GM12878 (cell line): ENCODE measurements around the gene LASP1. TPM values are rescaled to one million over a fixed set of nuclear protein-coding genes. Genes with fewer than 3 reads are reported as not detected.
A peak's percentile ranks its signal among the peaks of the same experiment; 100 is the strongest.

ENCODE experiments used
- BHLHE40 ChIP-seq, 2 experiments: fragments of 450-650 bp in 1 of 2; IDR thresholded peaks; 2 replicates each; pipeline ENCODE4 v1.6.1; 2011 to 2017; ENCODE audit warnings: low read depth in 2 of 2, borderline replicate concordance in 1 of 2, improper control_type of control experiment in 1 of 2, low read length in 1 of 2, mild to moderate bottlenecking in 1 of 2
- CHD2 ChIP-seq: IDR thresholded peaks from 2 replicates; pipeline ENCODE4 v1.6.1; 2011; ENCODE audit warnings: low read depth, low read length, improper control_type of control experiment, borderline replicate concordance
- CREM ChIP-seq: IDR thresholded peaks from 2 replicates; pipeline ENCODE4 v1.6.1; 2014; ENCODE audit warnings: antibody characterized with exemption, low read depth
- DPF2 ChIP-seq: fragments of 450-650 bp; IDR thresholded peaks from 2 replicates; pipeline ENCODE4 v1.6.1; 2017; ENCODE audit warnings: mild to moderate bottlenecking
- EGR1 ChIP-seq, 2 experiments: IDR thresholded peaks; 1 replicate in 1 of 2; 2 replicates in 1 of 2; pipeline ENCODE4 v1.6.1; 2011 to 2012; ENCODE audit warnings: low read depth in 2 of 2, low read length in 2 of 2, borderline replicate concordance in 1 of 2, mild to moderate bottlenecking in 1 of 2, moderate library complexity in 1 of 2
- EP300 ChIP-seq, 2 experiments: fragments of 150-350 bp in 1 of 2; IDR thresholded peaks; 2 replicates each; pipeline ENCODE4 v1.6.1; 2011 to 2012; ENCODE audit warnings: low read depth in 2 of 2, low read length in 2 of 2, borderline replicate concordance in 1 of 2, improper control_type of control experiment in 1 of 2, inconsistent platforms in 1 of 2; ENCODE audit not compliant: control insufficient read depth in 1 of 2
- ESRRA ChIP-seq: IDR thresholded peaks from 2 replicates; pipeline ENCODE4 v1.6.1; 2012; ENCODE audit warnings: mild to moderate bottlenecking, low read length, improper control_type of control experiment
- HDGF ChIP-seq: fragments of 450-650 bp; IDR thresholded peaks from 2 replicates; pipeline ENCODE4 v1.6.1; 2016; ENCODE audit warnings: antibody characterized with exemption
- IKZF1 ChIP-seq: fragments of 450-650 bp; conservative IDR thresholded peaks from 2 replicates; pipeline ENCODE4 v1.6.1; 2017; ENCODE audit warnings: antibody characterized with exemption, mild to moderate bottlenecking
- KAT2A ChIP-seq: conservative IDR thresholded peaks from 2 replicates; pipeline ENCODE4 v1.6.1; 2011; ENCODE audit warnings: low read depth, low read length; ENCODE audit not compliant: control insufficient read depth
- MXI1 ChIP-seq: fragments of 150-350 bp; IDR thresholded peaks from 2 replicates; pipeline ENCODE4 v1.6.1; 2011; ENCODE audit warnings: low read depth, mild to moderate bottlenecking, inconsistent platforms, low read length, improper control_type of control experiment
- POLR2A ChIP-seq: IDR thresholded peaks from 2 replicates; pipeline ENCODE4 v1.6.1; 2011; ENCODE audit warnings: low read depth, mild to moderate bottlenecking, low read length
- POLR2AphosphoS2 ChIP-seq: IDR thresholded peaks from 2 replicates; pipeline ENCODE4 v1.6.1; 2011; ENCODE audit warnings: low read depth, mild to moderate bottlenecking, low read length, improper control_type of control experiment, moderate library complexity
- RELA ChIP-seq: fragments of 450-650 bp; IDR thresholded peaks from 2 replicates; pipeline ENCODE4 v1.8.0; 2014; ENCODE audit warnings: borderline replicate concordance; ENCODE audit not compliant: partially characterized antibody
- RFX5 ChIP-seq: IDR thresholded peaks from 2 replicates; pipeline ENCODE4 v1.6.1; 2011; ENCODE audit warnings: low read depth, low read length, improper control_type of control experiment
- SIX5 ChIP-seq: IDR thresholded peaks from 2 replicates; pipeline ENCODE4 v1.6.1; 2011; ENCODE audit warnings: mild to moderate bottlenecking, low read depth, low read length, moderate library complexity; ENCODE audit not compliant: severe bottlenecking
- SMAD5 ChIP-seq: IDR thresholded peaks from 2 replicates; pipeline ENCODE4 v1.6.1; 2016; ENCODE audit warnings: antibody characterized with exemption, low read depth
- SMARCA5 ChIP-seq: fragments of 450-650 bp; IDR thresholded peaks from 2 replicates; pipeline ENCODE4 v1.6.1; 2017; ENCODE audit warnings: mild to moderate bottlenecking
- SP1 ChIP-seq: IDR thresholded peaks from one replicate; pipeline ENCODE4 v1.6.1; 2011; ENCODE audit warnings: low read depth, low read length
- SPI1 ChIP-seq: IDR thresholded peaks from 2 replicates; pipeline ENCODE4 v1.6.1; 2011; ENCODE audit warnings: low read depth, mild to moderate bottlenecking, low read length, moderate library complexity, borderline replicate concordance; ENCODE audit not compliant: insufficient read depth
- TAF1 ChIP-seq: IDR thresholded peaks from 2 replicates; pipeline ENCODE4 v1.6.1; 2011; ENCODE audit warnings: mild to moderate bottlenecking, low read depth, low read length, borderline replicate concordance
- polyA plus RNA-seq, 11 experiments: library from polyadenylated mRNA; depleted of rRNA in 4 of 11; unstranded in 6 of 11; stranded (reverse) in 5 of 11; fragments of >200 nt; fragmentation: Nextera tagmentation in 4 of 11; fragmentation: Illumina TruSeq in 1 of 11; extraction: Ambion mirVana in 4 of 11; extraction: Trizol in 1 of 11; gene quantifications; 1 replicate in 1 of 11; 2 replicates in 10 of 11; pipeline versions ENCODE4 v1.2.1 to v1.2.3, GENCODE V29; 2011 to 2016; ENCODE audit warnings: inconsistent platforms in 2 of 11, missing spikeins in 2 of 11, low read depth in 1 of 11
- total RNA-seq, 4 experiments: library from RNA; depleted of rRNA in 3 of 4; stranded (reverse); fragments of >200 nt in 3 of 4; fragmentation: Illumina TruSeq in 1 of 4; extraction: Trizol in 1 of 4; gene quantifications; 2 replicates each; pipeline versions ENCODE4 v1.2.1 to v1.2.3, GENCODE V29; 2013 to 2021
- TF ChIP-seq, protein P1 (sequence below): fragments of 450-650 bp; formaldehyde crosslinking; IDR thresholded peaks from 2 replicates; pipeline ENCODE4 v1.4.0; 2022; ENCODE audit warnings: mild to moderate bottlenecking, moderate library complexity
- TF ChIP-seq, protein P2 (sequence below): IDR thresholded peaks from 2 replicates; pipeline ENCODE4 v1.6.1; 2012; ENCODE audit warnings: low read depth, low read length, improper control_type of control experiment
- TF ChIP-seq, protein P3 (sequence below): IDR thresholded peaks from 2 replicates; pipeline ENCODE4 v1.6.1; 2012; ENCODE audit warnings: low read length, inconsistent platforms
- TF ChIP-seq, protein P4 (sequence below): IDR thresholded peaks from 2 replicates; pipeline ENCODE4 v1.6.1; 2012; ENCODE audit warnings: low read depth, low read length, improper control_type of control experiment

LASP1 gene
- total and polyA plus RNA-seq, 10 of the 15 experiments (the other 5 are each of a cell fraction or from before 2014, with no cell fraction given), result 21.0 to 114 (median 59.3) TPM

DNA sequence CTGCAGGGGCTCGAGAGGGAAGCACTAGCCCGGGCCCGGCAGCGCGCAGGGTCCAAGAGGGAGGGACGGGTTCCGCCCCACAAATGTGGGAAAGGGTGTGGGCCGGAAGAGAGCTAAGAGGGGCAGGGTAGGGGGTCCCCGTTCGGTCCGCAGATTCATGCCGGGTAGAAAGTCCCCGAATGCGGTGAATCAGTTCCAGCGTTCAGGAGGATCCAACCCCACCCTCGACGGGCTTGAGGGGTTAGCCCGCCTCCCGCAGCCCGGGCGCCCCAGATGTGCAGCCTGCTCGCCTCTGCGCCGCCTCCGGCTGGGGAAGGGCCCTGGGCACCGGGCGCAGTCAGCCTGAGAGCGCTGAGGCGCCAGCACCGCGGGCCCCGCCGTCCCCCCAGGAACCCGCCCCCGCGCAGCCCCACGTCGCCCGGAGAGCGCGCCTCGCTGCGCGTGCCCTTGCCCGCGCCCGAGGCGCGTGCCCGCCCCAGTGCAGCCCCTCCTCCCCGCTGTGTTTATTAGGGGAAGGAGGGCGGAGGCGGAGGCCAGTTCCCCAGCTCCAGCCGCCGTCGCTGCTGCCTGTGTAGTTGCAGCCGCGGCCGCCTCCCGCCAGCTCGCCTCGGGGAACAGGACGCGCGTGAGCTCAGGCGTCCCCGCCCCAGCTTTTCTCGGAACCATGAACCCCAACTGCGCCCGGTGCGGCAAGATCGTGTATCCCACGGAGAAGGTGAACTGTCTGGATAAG, at the start of gene LASP1 (continued):
- TF ChIP-seq POLR2AphosphoS2, result peak; percentile 96
- TF ChIP-seq, protein P1, sequence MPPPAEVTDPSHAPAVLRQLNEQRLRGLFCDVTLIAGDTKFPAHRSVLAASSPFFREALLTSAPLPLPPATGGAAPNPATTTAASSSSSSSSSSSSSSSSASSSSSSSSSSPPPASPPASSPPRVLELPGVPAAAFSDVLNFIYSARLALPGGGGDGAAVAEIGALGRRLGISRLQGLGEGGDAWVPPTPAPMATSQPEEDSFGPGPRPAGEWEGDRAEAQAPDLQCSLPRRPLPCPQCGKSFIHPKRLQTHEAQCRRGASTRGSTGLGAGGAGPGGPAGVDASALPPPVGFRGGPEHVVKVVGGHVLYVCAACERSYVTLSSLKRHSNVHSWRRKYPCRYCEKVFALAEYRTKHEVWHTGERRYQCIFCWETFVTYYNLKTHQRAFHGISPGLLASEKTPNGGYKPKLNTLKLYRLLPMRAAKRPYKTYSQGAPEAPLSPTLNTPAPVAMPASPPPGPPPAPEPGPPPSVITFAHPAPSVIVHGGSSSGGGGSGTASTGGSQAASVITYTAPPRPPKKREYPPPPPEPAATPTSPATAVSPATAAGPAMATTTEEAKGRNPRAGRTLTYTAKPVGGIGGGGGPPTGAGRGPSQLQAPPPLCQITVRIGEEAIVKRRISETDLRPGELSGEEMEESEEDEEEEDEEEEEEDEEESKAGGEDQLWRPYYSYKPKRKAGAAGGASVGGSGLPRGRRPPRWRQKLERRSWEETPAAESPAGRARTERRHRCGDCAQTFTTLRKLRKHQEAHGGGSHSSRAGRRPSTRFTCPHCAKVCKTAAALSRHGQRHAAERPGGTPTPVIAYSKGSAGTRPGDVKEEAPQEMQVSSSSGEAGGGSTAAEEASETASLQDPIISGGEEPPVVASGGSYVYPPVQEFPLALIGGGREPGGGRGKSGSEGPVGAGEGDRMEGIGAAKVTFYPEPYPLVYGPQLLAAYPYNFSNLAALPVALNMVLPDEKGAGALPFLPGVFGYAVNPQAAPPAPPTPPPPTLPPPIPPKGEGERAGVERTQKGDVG (CRISPR knock-in tag), result no peak
- TF ChIP-seq SP1, result peak; percentile 11
- no peak for TF ChIP-seq ESRRA
- TF ChIP-seq, protein P2, sequence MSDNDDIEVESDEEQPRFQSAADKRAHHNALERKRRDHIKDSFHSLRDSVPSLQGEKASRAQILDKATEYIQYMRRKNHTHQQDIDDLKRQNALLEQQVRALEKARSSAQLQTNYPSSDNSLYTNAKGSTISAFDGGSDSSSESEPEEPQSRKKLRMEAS, result peak; percentile 51; the same call in 1 of the 2 replicates
- peak; percentile 71 for TF ChIP-seq IKZF1
- peak; percentile 20; the same call in 1 of the 2 replicates for TF ChIP-seq HDGF
- no peak for TF ChIP-seq KAT2A
- TF ChIP-seq POLR2A, result peak; percentile 100
- TF ChIP-seq, protein P3, sequence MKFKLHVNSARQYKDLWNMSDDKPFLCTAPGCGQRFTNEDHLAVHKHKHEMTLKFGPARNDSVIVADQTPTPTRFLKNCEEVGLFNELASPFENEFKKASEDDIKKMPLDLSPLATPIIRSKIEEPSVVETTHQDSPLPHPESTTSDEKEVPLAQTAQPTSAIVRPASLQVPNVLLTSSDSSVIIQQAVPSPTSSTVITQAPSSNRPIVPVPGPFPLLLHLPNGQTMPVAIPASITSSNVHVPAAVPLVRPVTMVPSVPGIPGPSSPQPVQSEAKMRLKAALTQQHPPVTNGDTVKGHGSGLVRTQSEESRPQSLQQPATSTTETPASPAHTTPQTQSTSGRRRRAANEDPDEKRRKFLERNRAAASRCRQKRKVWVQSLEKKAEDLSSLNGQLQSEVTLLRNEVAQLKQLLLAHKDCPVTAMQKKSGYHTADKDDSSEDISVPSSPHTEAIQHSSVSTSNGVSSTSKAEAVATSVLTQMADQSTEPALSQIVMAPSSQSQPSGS, result no peak
- 0 out of 2 replicates have a peak, but pooled peaks have one; percentile 22 for TF ChIP-seq CREM
- TF ChIP-seq SMARCA5, result no peak; the same call in 1 of the 2 replicates
- TF ChIP-seq EGR1 (IDR thresholded peaks at IDR 0.05; ENCODE audit: borderline replicate concordance in 1 of 2, low read depth in 2 of 2, low read length in 2 of 2), result peak; percentile 43 to 96
- TF ChIP-seq SMAD5, result peak; percentile 95
- TF ChIP-seq BHLHE40 (IDR thresholded peaks at IDR 0.05; ENCODE audit: borderline replicate concordance in 1 of 2, low read depth in 2 of 2, low read length in 1 of 2), result peak in 1 of 2 experiments; percentile 75; a peak in 2 of 4 replicates
- peak; percentile 98 for TF ChIP-seq TAF1
- peak; percentile 72 for TF ChIP-seq CHD2
- TF ChIP-seq, protein P4, sequence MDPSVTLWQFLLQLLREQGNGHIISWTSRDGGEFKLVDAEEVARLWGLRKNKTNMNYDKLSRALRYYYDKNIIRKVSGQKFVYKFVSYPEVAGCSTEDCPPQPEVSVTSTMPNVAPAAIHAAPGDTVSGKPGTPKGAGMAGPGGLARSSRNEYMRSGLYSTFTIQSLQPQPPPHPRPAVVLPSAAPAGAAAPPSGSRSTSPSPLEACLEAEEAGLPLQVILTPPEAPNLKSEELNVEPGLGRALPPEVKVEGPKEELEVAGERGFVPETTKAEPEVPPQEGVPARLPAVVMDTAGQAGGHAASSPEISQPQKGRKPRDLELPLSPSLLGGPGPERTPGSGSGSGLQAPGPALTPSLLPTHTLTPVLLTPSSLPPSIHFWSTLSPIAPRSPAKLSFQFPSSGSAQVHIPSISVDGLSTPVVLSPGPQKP, result no peak
- peak; percentile 65 for TF ChIP-seq MXI1
- TF ChIP-seq DPF2, result peak; percentile 46
- 0 out of 2 replicates have a peak, but pooled peaks have one; percentile 1 for TF ChIP-seq SPI1
- TF ChIP-seq RELA, result no peak
- TF ChIP-seq EP300 (IDR thresholded peaks at IDR 0.05; ENCODE audit: borderline replicate concordance in 1 of 2, control insufficient read depth in 1 of 2, low read depth in 2 of 2, low read length in 2 of 2), result no peak
- peak; percentile 2 for TF ChIP-seq SIX5
- TF ChIP-seq RFX5, result no peak
